ENCODE measurements around the gene RBL2. TPM values are rescaled to one million over a fixed set of nuclear protein-coding genes. Genes with fewer than 3 reads are reported as not detected.
A peak's percentile ranks its signal among the peaks of the same experiment; 100 is the strongest.

Gene RBL2
- total and polyA plus RNA-seq, 9 of the 15 experiments (the other 6 are each of a cell fraction or from before 2014, with no cell fraction given), result 7.8 to 76.3 (median 28.5) TPM

GRCh38 chr16:53429221-53429943 is 4.9 kb upstream of the RBL2 start (continued):
- TF ChIP-seq ZNF347 (CRISPR knock-in tag; IDR thresholded peaks at IDR 0.05; ENCODE audit: low read depth), result no peak
- TF ChIP-seq, protein P1, sequence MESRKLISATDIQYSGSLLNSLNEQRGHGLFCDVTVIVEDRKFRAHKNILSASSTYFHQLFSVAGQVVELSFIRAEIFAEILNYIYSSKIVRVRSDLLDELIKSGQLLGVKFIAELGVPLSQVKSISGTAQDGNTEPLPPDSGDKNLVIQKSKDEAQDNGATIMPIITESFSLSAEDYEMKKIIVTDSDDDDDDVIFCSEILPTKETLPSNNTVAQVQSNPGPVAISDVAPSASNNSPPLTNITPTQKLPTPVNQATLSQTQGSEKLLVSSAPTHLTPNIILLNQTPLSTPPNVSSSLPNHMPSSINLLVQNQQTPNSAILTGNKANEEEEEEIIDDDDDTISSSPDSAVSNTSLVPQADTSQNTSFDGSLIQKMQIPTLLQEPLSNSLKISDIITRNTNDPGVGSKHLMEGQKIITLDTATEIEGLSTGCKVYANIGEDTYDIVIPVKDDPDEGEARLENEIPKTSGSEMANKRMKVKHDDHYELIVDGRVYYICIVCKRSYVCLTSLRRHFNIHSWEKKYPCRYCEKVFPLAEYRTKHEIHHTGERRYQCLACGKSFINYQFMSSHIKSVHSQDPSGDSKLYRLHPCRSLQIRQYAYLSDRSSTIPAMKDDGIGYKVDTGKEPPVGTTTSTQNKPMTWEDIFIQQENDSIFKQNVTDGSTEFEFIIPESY (CRISPR knock-in tag; IDR thresholded peaks at IDR 0.05), result no peak
- no peak for TF ChIP-seq ZNF121 (CRISPR knock-in tag; conservative IDR thresholded peaks at IDR 0.05)
- TF ChIP-seq CHD1 (IDR thresholded peaks at IDR 0.05; ENCODE audit: low read length), result no peak
- TF ChIP-seq HMBOX1 (IDR thresholded peaks at IDR 0.05), result peak; percentile 75
- no peak for TF ChIP-seq CHD4 (IDR thresholded peaks at IDR 0.05; ENCODE audit: insufficient read depth, insufficient replicate concordance, low read depth, low read length, poor library complexity, severe bottlenecking)
- TF ChIP-seq DMBX1 (CRISPR knock-in tag; IDR thresholded peaks at IDR 0.05; ENCODE audit: borderline replicate concordance), result no peak
- no peak for TF ChIP-seq ETV6 (IDR thresholded peaks at IDR 0.05; ENCODE audit: borderline replicate concordance in 1 of 2, low read depth in 2 of 2, low read length in 1 of 2)
- no peak for TF ChIP-seq ETV6 (CRISPR knock-in tag; IDR thresholded peaks at IDR 0.05; ENCODE audit: borderline replicate concordance)
- no peak for TF ChIP-seq CTCF (IDR thresholded peaks at IDR 0.05 in 2 of 3, conservative IDR thresholded peaks at IDR 0.05 in 1 of 3; ENCODE audit: insufficient read depth in 2 of 3, low read depth in 1 of 3, low read length in 3 of 3)
- TF ChIP-seq, protein P2, sequence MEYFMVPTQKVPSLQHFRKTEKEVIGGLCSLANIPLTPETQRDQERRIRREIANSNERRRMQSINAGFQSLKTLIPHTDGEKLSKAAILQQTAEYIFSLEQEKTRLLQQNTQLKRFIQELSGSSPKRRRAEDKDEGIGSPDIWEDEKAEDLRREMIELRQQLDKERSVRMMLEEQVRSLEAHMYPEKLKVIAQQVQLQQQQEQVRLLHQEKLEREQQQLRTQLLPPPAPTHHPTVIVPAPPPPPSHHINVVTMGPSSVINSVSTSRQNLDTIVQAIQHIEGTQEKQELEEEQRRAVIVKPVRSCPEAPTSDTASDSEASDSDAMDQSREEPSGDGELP (CRISPR knock-in tag; IDR thresholded peaks at IDR 0.05; ENCODE audit: borderline replicate concordance), result no peak
- TF ChIP-seq SMARCE1 (IDR thresholded peaks at IDR 0.05), result peak; percentile 50; the same call in 1 of the 2 replicates
- TF ChIP-seq IRF1 (CRISPR knock-in tag; IDR thresholded peaks at IDR 0.05; ENCODE audit: borderline replicate concordance), result no peak
- no peak for TF ChIP-seq FOXK2 (conservative IDR thresholded peaks at IDR 0.05 in 1 of 2, IDR thresholded peaks at IDR 0.05 in 1 of 2; ENCODE audit: low read depth in 2 of 2)
- no peak for TF ChIP-seq STAT5B (CRISPR knock-in tag; IDR thresholded peaks at IDR 0.05)
- TF ChIP-seq CEBPG (CRISPR knock-in tag; IDR thresholded peaks at IDR 0.05), result no peak
- peak in 1 of 2 experiments; percentile 68; a peak in 2 of 4 replicates for TF ChIP-seq CEBPG (tag; conservative IDR thresholded peaks at IDR 0.05 in 1 of 2, IDR thresholded peaks at IDR 0.05 in 1 of 2)
- peak; percentile 81 for TF ChIP-seq CEBPB (tag; IDR thresholded peaks at IDR 0.05)
- no peak for TF ChIP-seq CHD2 (IDR thresholded peaks at IDR 0.05; ENCODE audit: low read depth, low read length)
- no peak for TF ChIP-seq ZNF644 (tag; IDR thresholded peaks at IDR 0.05; ENCODE audit: low read depth)
- TF ChIP-seq ZNF75A (CRISPR knock-in tag; IDR thresholded peaks at IDR 0.05), result no peak
